Tongue (tissue), 2 donors: Measurements from ENCODE around the gene AOAH. TPM values are rescaled to one million over a fixed set of nuclear protein-coding genes. Genes with fewer than 3 reads are reported as not detected.

Source experiments
- DNase-seq: peaks from one replicate; pipeline ENCODE4 v3.0.0-alpha.2; 2015
- total RNA-seq: library from RNA; depleted of rRNA; stranded (reverse); fragments of >200 nt; gene quantifications from one replicate; pipeline ENCODE4 v1.2.3, GENCODE V29; 2014

AOAH gene
- total RNA-seq, 1 donor from 2014 or later: 3.4 TPM

DNA sequence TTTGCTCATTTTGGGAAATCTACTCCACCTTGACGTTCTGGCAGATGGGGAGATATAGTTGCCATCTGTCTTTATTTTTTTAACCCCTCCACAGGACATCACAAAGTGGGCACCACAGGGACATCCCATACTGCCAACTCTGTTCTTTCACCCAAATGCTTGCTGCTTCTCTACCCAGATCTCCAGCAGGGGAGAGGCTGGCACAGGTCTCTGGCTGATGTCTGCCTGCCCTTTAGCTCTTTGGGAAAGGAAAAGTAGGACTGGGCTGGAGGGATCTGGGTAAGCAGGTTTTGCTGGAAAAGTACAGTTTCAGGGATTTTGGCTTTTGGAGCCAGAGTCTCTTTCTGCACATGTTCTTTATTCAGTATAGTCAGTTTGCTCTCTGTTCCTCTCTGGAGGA, 178.0 kb downstream of the AOAH start:
- no peak for DNase-seq

DNA sequence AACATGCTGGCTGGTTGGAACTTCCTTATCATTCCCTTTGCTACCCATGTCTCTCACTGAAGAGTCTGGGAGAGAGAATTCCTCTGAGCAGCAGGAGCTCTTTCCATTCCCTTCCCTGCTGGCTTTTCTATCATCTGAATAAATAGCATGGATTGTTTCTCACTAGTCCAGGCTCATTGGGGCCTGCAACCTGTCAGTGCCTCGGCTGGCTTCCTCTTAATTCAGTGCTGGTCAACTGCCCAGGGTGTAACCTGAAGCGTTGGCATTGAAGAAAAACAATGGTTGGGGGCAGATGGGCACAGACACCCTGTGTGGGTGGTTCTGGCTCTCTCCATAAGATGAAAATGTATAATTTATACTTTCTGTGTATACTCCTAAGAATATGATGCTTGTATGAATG, 179.0 kb downstream of the AOAH start:
- DNase-seq: no peak

DNA sequence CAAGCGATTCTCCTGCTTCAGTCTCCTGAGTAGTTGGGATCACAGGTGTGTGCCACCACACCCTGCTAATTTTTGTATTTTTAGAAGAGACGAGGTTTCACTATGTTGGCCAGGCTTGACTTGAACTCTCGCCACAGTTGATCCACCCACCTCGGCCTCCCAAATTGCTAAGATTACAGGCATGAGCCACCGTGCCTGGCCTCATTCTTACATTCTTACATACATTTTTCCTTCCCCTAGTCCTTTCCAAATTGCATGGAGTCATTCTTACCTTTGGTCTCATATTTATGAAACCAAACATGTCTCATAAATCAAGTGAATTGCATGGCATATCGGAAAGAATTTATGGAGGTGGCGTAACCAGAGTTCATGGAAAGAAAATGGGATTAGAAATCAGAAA, 186.2 kb downstream of the AOAH start:
- DNase-seq: no peak

DNA sequence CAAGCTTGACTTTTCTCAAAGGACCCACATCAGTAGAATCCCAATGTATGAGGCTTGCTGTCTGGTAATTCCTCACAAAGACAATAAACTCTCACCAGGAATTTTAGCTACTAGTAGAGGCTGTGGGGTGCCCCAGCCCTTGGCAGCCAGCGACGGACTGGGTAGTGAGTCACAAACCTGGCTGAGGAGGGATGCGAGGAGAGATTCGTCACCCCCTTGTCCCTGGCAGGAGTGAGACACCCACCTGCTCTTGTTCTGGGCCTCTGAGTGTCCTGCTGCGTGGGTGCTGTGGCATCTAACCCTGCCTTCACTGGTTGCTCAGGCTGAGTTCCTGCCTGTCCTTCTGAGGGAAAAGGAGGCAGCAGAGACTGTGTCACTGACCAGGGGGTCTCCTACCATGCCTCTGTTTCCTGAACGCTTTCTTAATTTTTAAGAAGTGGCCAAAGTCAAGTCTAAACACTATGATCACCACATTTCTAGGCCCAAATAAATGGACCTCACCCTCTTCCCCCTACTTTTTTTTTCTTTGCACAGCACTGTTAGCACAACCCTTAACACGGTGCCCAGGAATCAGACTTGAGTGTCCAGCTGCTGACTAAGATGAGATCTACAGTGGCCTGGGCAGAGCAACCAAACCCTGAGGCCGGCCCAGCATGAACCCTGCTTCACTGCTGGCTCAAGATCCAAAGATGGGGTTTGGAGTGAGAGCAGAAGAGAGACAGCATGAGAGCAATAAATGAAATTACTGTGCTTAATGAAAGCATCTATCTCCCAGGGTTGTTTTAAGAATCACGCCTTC, 188.2 kb downstream of the AOAH start:
- no peak for DNase-seq

DNA sequence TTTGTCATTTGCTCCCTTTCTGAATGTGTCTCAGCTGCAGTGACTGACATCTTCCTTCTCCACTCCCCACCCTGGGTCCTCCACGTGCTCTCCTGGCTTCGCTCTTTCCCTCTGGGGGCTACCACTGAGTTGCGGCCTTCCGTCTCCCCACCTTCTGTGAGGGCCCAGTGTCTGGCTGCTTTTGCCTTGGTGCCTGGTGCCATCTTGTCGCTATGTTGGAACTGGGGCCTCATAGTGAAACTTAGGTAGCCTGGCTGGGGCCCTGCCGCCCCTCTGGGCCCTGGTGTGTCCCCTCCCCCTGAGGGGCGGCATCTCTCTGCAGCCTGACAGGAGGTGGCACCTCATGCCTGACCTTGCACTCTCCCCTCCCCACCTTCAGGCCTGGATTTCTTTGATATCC, 190.6 kb downstream of the AOAH start:
- no peak for DNase-seq

DNA sequence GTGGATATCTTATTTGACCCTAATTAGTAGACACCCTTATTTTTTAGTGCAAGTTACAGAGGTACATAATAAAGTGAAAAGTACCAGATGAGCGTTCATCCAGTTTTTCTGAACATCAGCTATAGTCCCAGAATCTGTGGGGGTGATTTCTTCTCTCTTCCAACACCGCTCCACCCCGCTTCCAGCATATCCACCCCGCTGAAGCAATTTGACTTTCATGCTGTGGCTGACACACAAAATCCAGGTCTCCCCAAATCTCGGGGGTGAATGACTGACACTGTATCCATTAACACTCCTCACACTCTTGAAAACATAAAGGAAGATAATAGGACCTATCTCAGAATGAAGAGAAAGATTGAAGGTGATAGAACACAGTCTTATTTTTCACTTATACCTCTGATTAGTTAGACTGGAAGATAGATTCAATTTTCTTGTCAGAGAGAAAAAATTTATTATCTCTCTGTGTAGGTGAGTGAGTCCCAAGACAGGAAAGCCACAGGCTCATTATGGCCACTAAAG, 191.3 kb downstream of the AOAH start:
- no peak for DNase-seq

DNA sequence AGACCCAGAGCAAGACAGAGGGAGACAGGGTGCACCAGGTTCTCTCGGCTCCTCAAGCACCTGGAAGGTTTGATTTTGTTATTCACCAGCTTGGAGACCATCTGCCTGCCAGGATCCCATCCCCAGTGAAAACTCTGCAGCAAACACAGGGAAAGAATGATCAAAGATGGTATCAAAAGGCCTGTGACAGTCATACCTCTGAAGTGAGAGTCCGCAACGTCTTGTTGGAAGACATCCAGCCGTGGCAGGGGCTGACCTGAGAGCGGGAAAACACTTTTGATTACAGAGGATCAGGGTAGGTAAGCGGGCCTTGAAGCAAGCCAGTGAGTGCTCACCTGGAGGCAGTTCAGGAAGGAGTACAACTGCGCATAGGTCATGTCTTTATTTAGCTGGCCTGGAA, 192.3 kb downstream of the AOAH start:
- DNase-seq: no peak

DNA sequence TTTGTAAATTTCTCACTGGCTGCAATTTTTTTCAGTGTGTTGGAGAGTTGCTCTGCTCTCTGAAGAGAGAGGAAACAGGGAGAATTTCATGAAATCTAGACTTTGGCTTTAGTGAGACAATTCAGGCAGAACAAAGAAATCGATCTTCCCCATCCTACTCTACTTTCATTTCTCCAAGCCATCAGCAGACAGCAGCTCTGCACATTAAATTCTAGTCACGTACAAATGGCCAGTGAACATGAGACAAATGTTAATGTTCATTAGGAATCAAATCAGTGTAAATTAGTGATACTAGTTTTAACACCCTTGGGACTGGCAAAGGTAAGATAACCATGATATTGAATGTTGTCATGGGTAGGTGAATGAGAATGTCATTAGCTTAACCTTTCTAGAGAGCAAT, 193.8 kb downstream of the AOAH start:
- no peak for DNase-seq

DNA sequence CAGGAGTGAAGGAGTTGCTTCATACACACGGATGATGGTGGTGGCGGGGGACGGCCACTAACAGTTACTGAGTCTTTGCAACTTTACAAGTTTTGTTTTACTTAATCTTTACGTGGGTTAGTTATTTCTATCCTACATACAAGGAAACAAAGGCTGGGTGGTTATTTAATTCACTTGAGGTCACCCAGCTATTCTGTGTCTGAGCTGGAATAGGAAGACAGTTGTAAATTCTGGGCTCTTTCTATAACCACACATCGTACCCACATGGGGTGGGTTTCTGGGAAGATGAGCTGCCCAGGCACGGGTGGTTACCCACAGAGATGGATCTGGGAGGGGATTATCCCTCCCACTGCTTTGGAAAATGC, 196.8 kb downstream of the AOAH start:
- DNase-seq: no peak

DNA sequence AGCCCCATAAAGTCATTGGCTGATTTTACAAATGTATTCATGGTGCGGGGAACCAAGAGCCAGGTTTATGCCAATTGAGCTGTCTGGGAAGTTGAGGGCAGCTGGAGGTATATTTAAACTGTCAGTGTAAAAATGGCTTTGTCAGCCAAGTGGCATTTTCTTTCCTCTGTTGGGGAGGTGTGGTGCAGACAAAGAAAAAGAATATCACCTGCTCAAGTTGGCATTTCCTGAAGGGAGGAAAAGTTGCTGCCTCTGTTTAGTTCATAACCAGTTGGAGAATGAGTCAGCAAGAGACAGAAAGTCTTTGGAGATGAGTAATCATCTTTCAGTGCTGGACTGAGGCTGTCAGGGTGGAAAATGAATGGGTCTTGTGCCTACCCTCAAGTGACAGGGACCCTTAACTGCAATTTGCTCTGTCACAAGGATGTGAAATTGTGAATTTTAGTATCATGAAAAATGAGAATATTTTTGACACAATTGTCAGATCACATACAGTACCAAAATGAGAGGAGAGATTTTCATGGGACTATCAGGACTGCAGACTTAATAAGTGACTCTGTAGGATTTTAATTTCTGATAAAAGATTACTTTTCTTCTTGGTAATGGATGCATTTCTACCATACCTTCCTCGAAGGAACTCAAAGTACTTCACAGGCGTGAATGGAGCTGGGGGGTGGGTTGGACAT, 197.3 kb downstream of the AOAH start:
- DNase-seq: no peak

DNA sequence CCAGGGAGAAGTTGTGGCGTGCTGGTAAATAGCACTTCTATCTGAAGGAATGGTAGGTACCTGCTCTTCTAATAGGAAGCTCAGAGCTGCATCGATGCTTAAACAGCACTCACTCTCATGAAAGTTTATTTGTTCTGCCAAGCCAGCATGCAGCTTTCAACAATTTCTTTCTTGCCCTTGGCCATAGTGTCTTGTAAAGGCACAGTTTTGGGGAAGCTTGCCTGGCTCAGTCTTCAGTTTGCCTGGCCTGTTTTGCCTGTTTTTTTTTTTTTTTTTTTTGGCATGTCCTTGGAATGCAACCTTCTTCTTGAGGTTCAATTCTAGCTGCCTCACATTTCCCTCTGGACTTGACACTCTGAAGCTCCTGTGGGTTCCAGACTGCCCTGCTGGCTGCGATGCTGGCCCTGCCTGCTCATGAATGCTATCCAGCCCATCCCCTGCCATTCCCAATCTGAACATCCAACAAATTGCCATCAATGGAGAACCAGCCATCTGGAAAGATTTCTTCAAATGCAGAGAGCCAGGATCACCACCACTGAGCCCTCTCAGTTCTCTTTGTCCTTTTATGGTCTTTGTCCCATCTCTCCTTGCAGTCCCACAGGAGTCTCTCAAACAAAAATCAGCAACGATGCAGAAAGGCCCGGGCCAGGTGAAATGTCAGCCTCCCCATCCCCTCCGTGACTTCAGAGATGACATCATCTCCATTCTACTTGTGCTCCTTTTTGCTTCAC, 200.8 kb downstream of the AOAH start:
- peak; percentile 17 for DNase-seq

DNA sequence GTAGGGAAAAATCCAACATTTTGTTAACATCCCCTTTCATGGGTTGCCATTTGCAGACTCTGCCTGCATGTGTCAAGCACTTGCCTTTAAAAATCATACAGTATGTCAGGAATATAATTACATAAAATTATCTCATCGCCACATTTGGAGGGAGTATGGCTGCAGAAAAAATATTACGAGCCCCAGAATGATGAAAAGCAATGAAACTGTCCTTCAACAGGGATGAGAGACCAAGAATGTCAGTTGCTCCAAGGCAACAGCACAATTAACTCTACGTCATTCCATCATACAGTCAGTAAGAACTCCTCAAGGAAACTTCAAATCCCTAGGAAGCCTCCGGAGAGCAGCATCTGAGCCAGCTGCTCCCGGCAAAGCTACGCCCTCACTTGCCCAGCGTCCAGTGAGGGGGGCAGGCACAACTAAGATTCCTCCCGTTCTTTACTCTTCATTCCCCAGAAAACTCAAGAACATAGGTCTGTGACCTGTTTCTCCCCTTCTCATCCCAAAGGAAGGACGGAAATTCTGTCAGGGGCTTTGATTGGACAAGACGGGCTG, 201.8 kb downstream of the AOAH start:
- DNase-seq: no peak

DNA sequence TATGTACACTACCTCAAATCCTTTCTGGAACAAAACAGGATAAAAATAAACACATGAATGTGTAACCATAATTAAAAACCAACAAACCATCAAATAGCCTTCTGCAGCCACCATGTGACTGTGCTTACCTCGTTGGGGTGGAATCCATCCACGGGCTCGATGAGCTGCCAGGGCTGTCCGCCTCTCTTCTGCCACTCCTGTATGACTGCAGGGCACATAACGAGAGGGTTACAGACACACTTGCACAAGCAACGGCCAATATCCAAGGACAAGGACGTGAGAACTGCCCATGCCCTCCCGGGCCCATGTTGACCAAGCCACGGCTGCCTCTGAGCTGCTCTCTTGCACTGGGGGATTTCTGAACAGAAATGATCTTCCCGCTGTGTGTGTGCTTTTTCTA, 202.4 kb downstream of the AOAH start:
- DNase-seq: no peak

DNA sequence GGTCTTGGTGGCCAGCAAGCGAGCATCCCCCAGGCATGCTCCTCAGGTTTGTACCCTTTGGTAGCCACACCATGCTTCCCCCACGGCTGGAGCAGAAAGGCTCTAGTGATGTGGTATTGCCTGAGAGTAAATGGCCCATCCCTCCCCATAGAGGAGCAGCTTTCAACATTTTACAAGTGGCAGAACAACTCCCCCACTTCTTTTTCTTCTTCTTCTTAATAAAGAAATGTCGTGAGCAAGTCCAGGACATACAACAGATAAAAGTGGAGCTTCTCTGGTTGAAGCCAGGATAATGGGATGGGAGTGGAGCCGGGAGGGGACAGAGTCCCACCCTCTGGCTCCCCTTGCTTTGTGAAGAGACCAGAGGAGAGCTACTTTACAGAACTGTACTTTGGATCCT, 203.2 kb downstream of the AOAH start:
- DNase-seq: no peak

DNA sequence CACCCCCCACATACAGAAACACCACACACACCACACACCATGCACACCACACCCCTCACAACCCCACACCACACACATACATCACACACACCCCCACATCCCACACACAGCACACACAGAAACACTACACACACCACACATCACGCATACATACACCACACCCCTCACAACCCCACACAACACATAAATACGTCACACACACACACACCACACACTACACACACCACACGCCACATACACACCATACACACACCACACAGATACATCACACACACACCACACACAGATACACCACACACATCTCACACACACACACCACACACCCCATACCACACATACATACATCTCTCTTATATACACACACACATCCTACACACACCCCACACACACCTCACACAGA, 208.4 kb downstream of the AOAH start:
- DNase-seq: no peak

DNA sequence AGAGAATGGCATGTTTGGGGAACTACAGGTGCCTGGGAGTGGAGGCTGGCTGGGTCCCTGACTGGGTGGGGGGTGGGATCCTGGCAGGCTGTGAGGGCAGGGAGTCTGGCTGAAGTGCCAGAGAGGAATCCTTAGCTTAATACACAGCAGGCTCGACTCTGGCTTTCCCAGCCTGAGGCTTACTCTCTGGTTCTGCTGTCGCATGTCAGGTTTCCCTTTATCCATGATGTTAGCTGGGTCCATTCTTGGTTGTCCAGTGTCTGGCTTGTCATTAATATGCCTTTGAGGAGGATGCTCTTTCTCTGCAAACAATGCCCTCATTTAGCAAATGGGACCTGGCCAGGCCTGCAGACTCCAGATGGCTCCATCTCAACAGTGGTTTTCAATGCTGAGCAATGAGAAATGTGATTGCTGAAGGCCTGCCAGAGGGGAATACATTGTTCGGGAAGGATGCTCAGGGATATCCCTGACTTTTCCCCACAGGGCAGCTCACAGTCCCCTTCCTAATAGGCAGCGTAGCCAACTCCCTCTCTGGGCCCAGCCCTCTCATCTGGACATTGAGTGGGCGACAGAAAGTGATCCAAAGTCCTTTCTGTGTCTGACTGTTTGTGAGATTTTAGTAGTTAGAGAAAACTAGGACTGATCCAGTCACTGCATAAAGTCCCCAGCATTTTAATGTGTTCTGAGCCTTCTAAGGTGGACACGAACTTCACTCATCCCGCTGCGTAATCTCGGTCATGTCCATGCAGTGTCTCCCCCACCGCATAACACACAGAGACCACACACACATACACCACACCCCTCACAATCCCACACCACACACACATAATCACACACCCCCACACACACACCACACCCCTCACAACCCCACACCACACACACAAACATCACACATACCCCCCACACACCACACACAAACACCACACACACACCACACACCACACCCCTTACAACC, 209.7 kb downstream of the AOAH start:
- no peak for DNase-seq

DNA sequence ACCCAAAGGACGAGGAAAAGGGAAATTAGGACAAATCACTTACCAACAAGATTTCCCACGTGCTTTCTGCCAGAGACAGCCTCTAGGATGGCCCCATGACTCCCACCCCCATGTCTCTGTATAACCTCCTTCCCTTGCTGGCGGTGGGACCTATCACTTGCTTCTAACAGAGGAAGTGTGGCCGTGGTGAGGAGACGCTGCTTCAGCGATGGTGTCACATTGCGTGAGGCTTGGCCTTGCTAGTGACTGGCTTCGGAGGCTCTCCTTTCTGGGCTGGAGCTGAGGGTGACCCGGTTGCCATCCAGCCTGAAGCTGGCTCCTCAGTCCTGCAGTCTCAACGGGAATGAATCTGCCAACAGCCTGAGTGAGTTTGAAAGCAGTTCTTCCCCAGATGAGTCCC, 210.9 kb downstream of the AOAH start:
- DNase-seq: no peak

DNA sequence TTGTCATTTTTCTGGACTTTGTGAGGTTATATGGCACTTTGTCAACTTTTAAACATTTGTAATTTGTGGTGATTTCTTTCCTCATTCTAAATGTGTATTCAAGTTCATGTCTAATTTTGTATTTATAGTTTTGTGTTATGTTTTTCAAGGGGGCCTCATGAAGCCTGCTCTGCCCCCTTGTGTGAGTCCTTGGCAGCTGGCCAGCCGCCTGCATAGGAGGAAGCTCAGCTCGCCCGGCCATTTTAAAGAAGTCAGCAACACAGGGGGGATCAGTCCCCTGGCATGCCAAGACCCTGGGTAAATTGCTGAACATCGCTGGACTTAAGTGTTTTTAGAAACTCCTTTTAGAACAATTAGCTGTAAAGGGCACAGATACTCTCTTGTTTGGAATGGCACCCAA, 211.7 kb downstream of the AOAH start:
- peak; percentile 43 for DNase-seq

DNA sequence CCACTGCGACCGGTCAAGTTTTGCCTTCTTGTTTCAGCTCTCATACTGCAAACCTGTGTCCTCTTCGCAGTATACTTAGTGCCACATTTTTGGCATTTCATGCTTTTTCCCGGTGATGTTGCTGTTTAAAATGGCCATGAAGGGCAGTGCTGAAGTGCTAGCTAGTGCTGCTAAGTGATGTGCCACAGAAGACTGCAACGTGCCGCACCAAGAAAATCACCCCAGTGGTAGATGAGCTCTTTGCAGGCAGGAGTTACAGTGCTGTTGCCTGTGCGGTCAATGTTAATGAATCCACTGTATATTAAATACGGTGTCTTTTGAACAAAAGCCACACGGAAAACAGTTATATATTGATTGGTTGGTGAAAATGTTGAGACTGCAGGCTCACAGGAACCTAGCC, 214.3 kb downstream of the AOAH start:
- no peak for DNase-seq

DNA sequence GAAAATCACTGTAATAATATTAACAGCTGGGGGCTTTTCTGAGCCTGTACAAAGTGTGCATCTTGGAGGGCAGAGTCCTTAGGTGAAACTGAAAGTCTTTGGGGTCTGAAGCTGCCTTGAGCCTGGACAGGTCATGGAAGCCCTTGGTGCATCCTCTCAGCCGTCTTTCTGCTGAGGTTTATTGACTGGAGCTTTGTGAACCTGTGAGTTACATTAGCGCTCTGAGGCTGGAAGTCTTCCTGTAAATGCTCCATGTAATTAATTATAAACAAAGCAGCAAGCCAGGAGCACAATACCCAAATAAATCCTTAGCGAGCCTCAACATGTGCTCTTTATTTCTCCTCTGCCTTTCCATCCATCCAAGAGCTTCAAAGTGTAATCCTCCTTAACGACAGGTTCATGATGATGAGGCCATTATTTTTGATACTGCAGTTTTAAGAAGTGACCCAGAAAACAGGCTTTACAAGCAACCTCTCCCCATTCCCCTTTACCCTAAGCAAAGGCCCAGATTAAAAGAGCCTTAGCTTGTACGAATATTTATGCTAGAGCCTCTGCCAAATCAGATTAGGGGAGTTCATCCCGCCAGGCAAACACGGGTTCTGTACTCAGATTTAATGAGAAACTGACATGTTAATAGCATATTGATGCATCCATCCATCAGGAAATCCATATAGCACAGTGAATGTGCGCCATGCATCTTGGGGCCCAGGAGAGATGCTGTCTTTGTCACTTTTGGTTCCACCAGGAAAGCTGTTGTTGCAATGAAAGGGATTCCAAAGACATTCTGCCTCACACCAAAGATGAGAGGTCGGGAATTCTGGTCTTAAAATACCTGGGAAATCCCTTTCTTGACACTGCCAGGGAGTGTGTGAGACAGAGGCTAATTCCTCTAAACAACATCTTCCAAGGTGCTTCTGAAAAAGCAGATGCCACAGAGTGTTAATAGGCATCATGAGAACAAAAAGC, 216.5 kb downstream of the AOAH start:
- DNase-seq: no peak

DNA sequence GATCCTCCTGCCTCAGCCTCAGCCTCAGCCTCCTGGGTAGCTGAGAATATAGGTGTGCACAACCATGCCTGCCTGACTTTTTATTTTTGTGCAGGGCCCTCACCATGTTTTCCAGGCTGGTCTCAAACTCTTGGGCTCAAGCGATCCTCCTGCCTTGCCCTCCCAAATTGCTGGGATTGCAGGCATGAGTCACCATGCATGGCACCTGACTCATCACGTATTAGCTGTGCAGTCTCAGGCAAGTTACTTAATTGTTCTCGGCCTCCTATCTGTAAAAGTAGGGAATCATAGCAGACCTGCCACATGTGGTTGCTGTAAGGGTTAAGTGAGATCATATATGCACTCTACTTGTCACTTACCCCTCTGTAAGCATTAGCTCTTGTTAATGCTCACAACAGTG, 217.5 kb downstream of the AOAH start:
- no peak for DNase-seq
